OCI-LY7 (cell line): ENCODE data around the gene YWHAB. TPM values are rescaled to one million over a fixed set of nuclear protein-coding genes. Genes with fewer than 3 reads are reported as not detected.
A peak's percentile ranks its signal among the peaks of the same experiment; 100 is the strongest.
"Not testable (repeated sequence)": the region's sequence is repeated elsewhere in the genome, so short reads cannot be mapped to it uniquely, and the experiment has no call there.

Source experiments
- BruUV-seq: library from RNA; stranded (reverse); fragments of 400-500 nt; replicated peaks from 2 replicates; lab custom pipeline; 2021; lab: Mats Ljungman, UMichigan
- CTCF ChIA-PET: fragments of 300-600 bp; sonication (Branson Sonifier 250); formaldehyde crosslinking; loops from one replicate; lab custom pipeline; 2022; ENCODE audit warnings: antibody characterized with exemption; ENCODE audit not compliant: unreplicated experiment; lab: Charles Lee
- POLR2A ChIA-PET: fragments of 300-600 bp; sonication (Branson Sonifier 250); formaldehyde crosslinking; loops from one replicate; lab custom pipeline; 2022; ENCODE audit warnings: antibody characterized with exemption; lab: Charles Lee
- DNase-seq: peaks from one replicate; pipeline ENCODE4 v3.0.0-alpha.2; 2015; ENCODE audit warnings: low spot score
- H2AFZ ChIP-seq: fragments of 200-600 bp; sonication (generic), shearing (Covaris generic); 2 replicates; pipeline ENCODE4 v1.6.1; 2014; ENCODE audit warnings: mild to moderate bottlenecking, antibody characterized with exemption, low read length, moderate library complexity
- H3K27ac ChIP-seq: fragments of 200-600 bp; sonication (generic); 2 replicates; pipeline ENCODE4 v1.5.1; 2014; ENCODE audit warnings: mixed run types, low read depth, mild to moderate bottlenecking, moderate library complexity, low read length, inconsistent platforms; ENCODE audit not compliant: poor library complexity, severe bottlenecking
- H3K36me3 ChIP-seq: fragments of 200-600 bp; sonication (generic); 2 replicates; pipeline ENCODE4 v1.6.1; 2014; ENCODE audit warnings: mild to moderate bottlenecking, antibody characterized with exemption, low read length, moderate library complexity, mixed read lengths; ENCODE audit not compliant: insufficient read depth
- H3K4me1 ChIP-seq: fragments of 200-600 bp; sonication (generic); 2 replicates; pipeline ENCODE4 v1.5.1; 2014; ENCODE audit warnings: mild to moderate bottlenecking, low read length; ENCODE audit not compliant: insufficient read depth, poor library complexity, severe bottlenecking
- H3K4me2 ChIP-seq: fragments of 200-600 bp; sonication (generic); 2 replicates; pipeline ENCODE4 v1.6.1; 2014; ENCODE audit warnings: mild to moderate bottlenecking, low read length
- H3K4me3 ChIP-seq: fragments of 200-600 bp; sonication (generic); 2 replicates; pipeline ENCODE4 v1.5.1; 2014; ENCODE audit warnings: mild to moderate bottlenecking, low read depth, low read length; ENCODE audit not compliant: poor library complexity, severe bottlenecking
- H3K79me2 ChIP-seq: fragments of 200-600 bp; sonication (generic); 2 replicates; pipeline ENCODE4 v1.6.1; 2016; ENCODE audit warnings: low read depth, mild to moderate bottlenecking, low read length, moderate library complexity, mixed read lengths; ENCODE audit not compliant: insufficient read depth
- H3K9me2 ChIP-seq: fragments of 200-600 bp; sonication (generic); 2 replicates; pipeline ENCODE4 v1.6.1; 2016; ENCODE audit warnings: mild to moderate bottlenecking, low read length, mixed read lengths; ENCODE audit not compliant: insufficient read depth
- H3K9me3 ChIP-seq: fragments of 200-600 bp; sonication (generic); 2 replicates; pipeline ENCODE4 v1.6.1; 2014; ENCODE audit warnings: mild to moderate bottlenecking, mixed run types, low read length, mixed read lengths
- H4K20me1 ChIP-seq: fragments of 200-600 bp; sonication (generic); 2 replicates; pipeline ENCODE4 v1.6.1; 2014; ENCODE audit warnings: mild to moderate bottlenecking, antibody characterized with exemption, low read length, moderate library complexity, mixed read lengths; ENCODE audit not compliant: insufficient read depth
- EZH2phosphoT487 ChIP-seq: fragments of 200-600 bp; sonication (generic); IDR thresholded peaks from 2 replicates; pipeline ENCODE4 v1.6.1; 2018; ENCODE audit warnings: low read depth, borderline replicate concordance, mild to moderate bottlenecking, mixed run types, antibody characterized with exemption, low read length, moderate library complexity, mixed read lengths
- intact Hi-C: fragments of 100-400 bp; cut with micrococcal nuclease; formaldehyde crosslinking; loops from one replicate; pipeline ENCODE4 v1.10.0; 2022; ENCODE audit not compliant: unreplicated experiment
- total RNA-seq, 2 experiments: library from RNA; depleted of rRNA in 1 of 2; stranded (reverse); fragments of >200 nt in 1 of 2; shearing (Covaris generic) in 1 of 2; gene quantifications; 2 replicates each; pipeline ENCODE4 v1.2.3, GENCODE V29; 2014 to 2022
- TF ChIP-seq, protein P1 (sequence below): fragments of 200-600 bp; sonication (generic); conservative IDR thresholded peaks from 2 replicates; pipeline ENCODE4 v1.5.1; 2014; ENCODE audit warnings: mild to moderate bottlenecking, antibody characterized with exemption, low read length, moderate library complexity, mixed read lengths

YWHAB gene
- total RNA-seq, 2 experiments from 2014 or later: 72.8 to 245 TPM

GRCh38 chr20:44866703-44867335 is 18.7 kb upstream of the YWHAB start:
- Histone ChIP-seq H3K9me2 (no peaks in the 10 kb centered on the region), H3K36me3 (no peaks in the 10 kb centered on the region), H3K4me2 (peak overlapping the region; percentile 46), H3K4me1 (no peaks in the 10 kb centered on the region), H3K27ac (no peak overlapping the region), H4K20me1 (no peaks in the 10 kb centered on the region), H3K9me3 (no peaks in the 10 kb centered on the region), H3K79me2 (no peaks in the 10 kb centered on the region), H2AFZ (peak overlapping the region; percentile 52; the same call in 1 of the 2 replicates), H3K4me3 (no peak overlapping the region)
- no TSS peak for BruUV-seq
- ChIA-PET POLR2A (interaction anchor here (0.7 kb wide), 2 partner anchors 21 to 67 kb away, joined by 3 to 5 read pairs; no protein-coding TSS in a partner anchor), CTCF (interaction anchor here (0.7 kb wide), 1 partner anchor 119 kb away, joined by 3 read pairs; no protein-coding TSS in a partner anchor)
- intact Hi-C loops: loop anchor here (1.0 to 10.0 kb wide), 4 partner anchors 67 to 652 kb away; partner anchors contain the start of gene OSER1
- TF ChIP-seq, protein P1, sequence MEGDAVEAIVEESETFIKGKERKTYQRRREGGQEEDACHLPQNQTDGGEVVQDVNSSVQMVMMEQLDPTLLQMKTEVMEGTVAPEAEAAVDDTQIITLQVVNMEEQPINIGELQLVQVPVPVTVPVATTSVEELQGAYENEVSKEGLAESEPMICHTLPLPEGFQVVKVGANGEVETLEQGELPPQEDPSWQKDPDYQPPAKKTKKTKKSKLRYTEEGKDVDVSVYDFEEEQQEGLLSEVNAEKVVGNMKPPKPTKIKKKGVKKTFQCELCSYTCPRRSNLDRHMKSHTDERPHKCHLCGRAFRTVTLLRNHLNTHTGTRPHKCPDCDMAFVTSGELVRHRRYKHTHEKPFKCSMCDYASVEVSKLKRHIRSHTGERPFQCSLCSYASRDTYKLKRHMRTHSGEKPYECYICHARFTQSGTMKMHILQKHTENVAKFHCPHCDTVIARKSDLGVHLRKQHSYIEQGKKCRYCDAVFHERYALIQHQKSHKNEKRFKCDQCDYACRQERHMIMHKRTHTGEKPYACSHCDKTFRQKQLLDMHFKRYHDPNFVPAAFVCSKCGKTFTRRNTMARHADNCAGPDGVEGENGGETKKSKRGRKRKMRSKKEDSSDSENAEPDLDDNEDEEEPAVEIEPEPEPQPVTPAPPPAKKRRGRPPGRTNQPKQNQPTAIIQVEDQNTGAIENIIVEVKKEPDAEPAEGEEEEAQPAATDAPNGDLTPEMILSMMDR: no peak
- no peak for DNase-seq

GRCh38 chr20:44869471-44869870 is 16.0 kb upstream of the YWHAB start:
- CTCF ChIA-PET: no interaction called here
- Histone ChIP-seq H2AFZ (no peak overlapping the region), H3K4me3 (no peak overlapping the region), H3K79me2 (no peaks in the 10 kb centered on the region), H3K9me3 (no peaks in the 10 kb centered on the region), H3K27ac (no peak overlapping the region), H4K20me1 (no peaks in the 10 kb centered on the region), H3K4me2 (no peak overlapping the region), H3K36me3 (no peaks in the 10 kb centered on the region), H3K9me2 (no peaks in the 10 kb centered on the region), H3K4me1 (no peaks in the 10 kb centered on the region)
- POLR2A ChIA-PET: no interaction called here
- intact Hi-C loops: loop anchor here (10.0 kb wide), 1 partner anchor 655 kb away; the partner anchor contains the start of gene OSER1
- no peak for DNase-seq
- BruUV-seq: no TSS peak
- TF ChIP-seq EZH2phosphoT487: no peak
- TF ChIP-seq, protein P1: no peak

GRCh38 chr20:44882360-44882759 is 3.1 kb upstream of the YWHAB start:
- H3K9me3 ChIP-seq, intact Hi-C loops, H3K9me2 ChIP-seq, H3K4me2 ChIP-seq, H3K27ac ChIP-seq, BruUV-seq, DNase-seq, CTCF ChIA-PET, H3K4me3 ChIP-seq, H2AFZ ChIP-seq, H3K36me3 ChIP-seq: not testable (repeated sequence)
- peaks cover 13% of the 10 kb centered on the region for H4K20me1 ChIP-seq
- peaks cover 12% of the 10 kb centered on the region for H3K4me1 ChIP-seq
- H3K79me2 ChIP-seq: peaks cover 18% of the 10 kb centered on the region
- POLR2A ChIA-PET: interaction anchor here (0.6 to 1.0 kb wide), 2 partner anchors 26 to 81 kb away, joined by 3 read pairs; no protein-coding TSS in a partner anchor
